ENCODE data around the gene PCDH9.

DNA sequence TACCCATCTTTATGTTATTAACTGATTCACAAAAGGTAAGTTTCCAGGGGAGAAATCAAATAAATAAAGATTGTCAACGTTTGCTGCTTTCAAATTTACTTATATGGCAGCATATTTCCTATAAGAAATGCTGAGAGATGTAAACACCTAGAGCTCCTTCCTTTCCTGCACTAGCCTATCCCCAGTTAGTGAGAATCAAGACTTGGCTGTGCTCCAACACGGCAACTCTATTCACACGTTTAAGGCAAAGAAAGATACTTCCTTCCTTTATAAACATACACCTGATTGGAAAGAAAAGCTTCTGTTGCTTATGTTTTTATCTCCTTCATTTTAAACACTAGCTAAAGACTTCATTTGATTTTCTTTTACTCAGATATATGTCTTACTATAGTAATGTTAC is 107.0 kb downstream of the PCDH9 start:
- TF ChIP-seq MTA3 (IDR thresholded peaks at IDR 0.05; ENCODE audit: borderline replicate concordance, low read length) (no peak), SUZ12 (IDR thresholded peaks at IDR 0.05; ENCODE audit: unreplicated experiment) (no peak), POLR2A (IDR thresholded peaks at IDR 0.05; ENCODE audit: low read depth, low read length) (no peak)
- TF ChIP-seq, protein P1, sequence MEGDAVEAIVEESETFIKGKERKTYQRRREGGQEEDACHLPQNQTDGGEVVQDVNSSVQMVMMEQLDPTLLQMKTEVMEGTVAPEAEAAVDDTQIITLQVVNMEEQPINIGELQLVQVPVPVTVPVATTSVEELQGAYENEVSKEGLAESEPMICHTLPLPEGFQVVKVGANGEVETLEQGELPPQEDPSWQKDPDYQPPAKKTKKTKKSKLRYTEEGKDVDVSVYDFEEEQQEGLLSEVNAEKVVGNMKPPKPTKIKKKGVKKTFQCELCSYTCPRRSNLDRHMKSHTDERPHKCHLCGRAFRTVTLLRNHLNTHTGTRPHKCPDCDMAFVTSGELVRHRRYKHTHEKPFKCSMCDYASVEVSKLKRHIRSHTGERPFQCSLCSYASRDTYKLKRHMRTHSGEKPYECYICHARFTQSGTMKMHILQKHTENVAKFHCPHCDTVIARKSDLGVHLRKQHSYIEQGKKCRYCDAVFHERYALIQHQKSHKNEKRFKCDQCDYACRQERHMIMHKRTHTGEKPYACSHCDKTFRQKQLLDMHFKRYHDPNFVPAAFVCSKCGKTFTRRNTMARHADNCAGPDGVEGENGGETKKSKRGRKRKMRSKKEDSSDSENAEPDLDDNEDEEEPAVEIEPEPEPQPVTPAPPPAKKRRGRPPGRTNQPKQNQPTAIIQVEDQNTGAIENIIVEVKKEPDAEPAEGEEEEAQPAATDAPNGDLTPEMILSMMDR (IDR thresholded peaks at IDR 0.05 in 2 of 3, conservative IDR thresholded peaks at IDR 0.05 in 1 of 3; ENCODE audit: control insufficient read depth in 2 of 3, extremely low read depth in 1 of 3, insufficient read depth in 1 of 3, low read depth in 3 of 3, low read length in 3 of 3), result no peak
